Fibroblast of villous mesenchyme (primary cell): ENCODE measurements around the gene ADARB1. TPM values are rescaled to one million over a fixed set of nuclear protein-coding genes. Genes with fewer than 3 reads are reported as not detected.

Experiments used
- DNase-seq: peaks from one replicate; pipeline ENCODE4 v3.0.0-alpha.2; 2010; ENCODE audit warnings: low read depth
- H3K4me3 ChIP-seq: 2 replicates; pipeline ENCODE4 v1.5.1; 2011; ENCODE audit warnings: low read depth, mild to moderate bottlenecking, low read length
- CTCF ChIP-seq: IDR thresholded peaks from 2 replicates; pipeline ENCODE4 v1.5.1; 2012; ENCODE audit warnings: low read depth, mild to moderate bottlenecking, low read length; ENCODE audit not compliant: insufficient read depth
- total RNA-seq: library from RNA; depleted of rRNA; stranded (reverse); fragments of >200 nt; gene quantifications from 2 replicates; pipeline ENCODE4 v1.2.3, GENCODE V29; 2012

ADARB1 gene
- total RNA-seq, 1 donor: 16.4 TPM

GRCh38 chr21:45231705-45232104 lies 157.3 kb downstream of the ADARB1 start:
- no peak overlapping the region for H3K4me3 ChIP-seq
- TF ChIP-seq CTCF: no peak
- no peak for DNase-seq

- DNase-seq: no peak
- peak overlapping the region; percentile 60 for H3K4me3 ChIP-seq
- no peak for TF ChIP-seq CTCF
Observed at GRCh38 chr21:45234127-45234526, 159.7 kb downstream of the ADARB1 start.

GRCh38 chr21:45234965-45235364 lies 160.6 kb downstream of the ADARB1 start:
- DNase-seq: no peak
- no peak for TF ChIP-seq CTCF
- peak overlapping the region; percentile 60 for H3K4me3 ChIP-seq

DNA sequence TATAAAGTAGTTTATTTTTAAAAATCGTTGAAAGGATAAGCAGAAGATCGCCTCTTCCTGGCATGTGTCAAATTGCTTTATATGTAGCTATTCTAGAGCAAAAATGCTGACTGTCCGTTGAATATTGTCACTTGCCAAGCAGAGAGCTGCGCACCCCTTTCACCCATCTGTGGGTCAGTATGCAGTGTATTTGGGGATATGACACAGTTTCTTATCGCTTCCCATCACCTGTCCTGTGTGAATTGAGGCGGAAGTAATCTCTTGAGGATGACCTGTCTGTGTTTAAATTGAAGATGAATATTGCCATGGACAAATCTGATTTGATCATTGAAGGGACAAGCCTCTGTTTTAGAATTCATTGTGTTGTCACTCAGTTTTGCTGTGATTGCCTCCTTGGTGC lies 161.1 kb downstream of the ADARB1 start:
- TF ChIP-seq CTCF: no peak
- no peak for DNase-seq
- no peak overlapping the region for H3K4me3 ChIP-seq

DNA sequence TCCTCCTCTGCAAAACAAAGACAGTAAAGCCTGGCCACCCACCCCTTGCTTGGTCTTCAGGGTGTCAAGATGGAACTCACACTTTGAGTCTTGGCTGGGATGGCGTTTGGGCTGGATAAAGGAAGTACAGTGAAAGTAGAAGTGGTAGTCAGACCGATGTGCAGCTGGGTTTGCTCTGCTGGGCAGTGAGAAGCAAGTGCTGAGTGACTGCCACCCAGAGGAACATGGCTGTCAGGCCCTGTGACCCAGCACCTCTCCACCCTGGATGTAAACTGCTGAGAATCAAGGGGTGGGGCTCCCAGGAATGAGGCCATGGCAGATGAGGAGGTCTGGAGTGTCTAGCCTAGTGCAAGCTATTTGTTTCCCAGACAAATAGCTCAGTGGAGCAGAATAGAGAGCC lies 162.1 kb downstream of the ADARB1 start:
- no peak overlapping the region for H3K4me3 ChIP-seq
- no peak for DNase-seq
- TF ChIP-seq CTCF: no peak

GRCh38 chr21:45237401-45237800 lies 163.0 kb downstream of the ADARB1 start:
- no peak for TF ChIP-seq CTCF
- no peak for DNase-seq
- no peak overlapping the region for H3K4me3 ChIP-seq

DNA sequence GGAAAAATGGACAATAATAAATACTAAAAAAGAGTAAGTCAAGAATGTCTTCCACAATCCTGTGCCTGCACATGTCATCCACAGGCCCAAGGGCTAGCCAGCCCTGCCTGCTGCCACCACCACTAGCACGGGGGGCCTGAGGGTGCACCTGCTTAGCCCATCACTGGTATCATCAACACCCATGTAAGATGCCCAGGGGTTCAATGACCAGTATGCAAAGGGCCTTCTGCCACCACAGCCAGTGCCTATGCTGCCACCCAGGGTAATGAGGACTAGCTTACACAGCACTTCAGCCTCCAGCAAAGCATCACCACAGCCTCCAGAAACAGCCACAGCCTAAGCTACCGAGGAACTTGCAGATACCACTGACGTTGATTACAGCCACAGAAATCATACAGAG lies 167.0 kb downstream of the ADARB1 start:
- no peak overlapping the region for H3K4me3 ChIP-seq
- no peak for TF ChIP-seq CTCF
- no peak for DNase-seq
